Glutamatergic neuron (in vitro differentiated cells): ENCODE data around the gene TAF3. TPM values are rescaled to one million over a fixed set of nuclear protein-coding genes. Genes with fewer than 3 reads are reported as not detected.

Experiments used
- DNase-seq: peaks from one replicate; pipeline ENCODE4 v3.0.0; 2022
- H3K27ac Mint-ChIP-seq: one replicate; pipeline ENCODE4 v1.8.0; 2020; ENCODE audit warnings: mild to moderate bottlenecking, mixed read lengths, inconsistent platforms; ENCODE audit not compliant: unreplicated experiment
- H3K27me3 Mint-ChIP-seq: one replicate; pipeline ENCODE4 v1.8.0; 2020; ENCODE audit warnings: mild to moderate bottlenecking, moderate library complexity, mixed read lengths, inconsistent platforms; ENCODE audit not compliant: unreplicated experiment
- H3K36me3 Mint-ChIP-seq: one replicate; pipeline ENCODE4 v1.8.0; 2020; ENCODE audit warnings: mild to moderate bottlenecking, mixed read lengths, inconsistent platforms; ENCODE audit not compliant: unreplicated experiment
- H3K4me1 Mint-ChIP-seq: one replicate; pipeline ENCODE4 v1.8.0; 2020; ENCODE audit warnings: mild to moderate bottlenecking, low read depth, mixed read lengths, inconsistent platforms; ENCODE audit not compliant: unreplicated experiment
- H3K4me3 Mint-ChIP-seq: one replicate; pipeline ENCODE4 v1.8.0; 2020; ENCODE audit warnings: mild to moderate bottlenecking, mixed read lengths, inconsistent platforms; ENCODE audit not compliant: unreplicated experiment
- H3K9me3 Mint-ChIP-seq: one replicate; pipeline ENCODE4 v1.8.0; 2020; ENCODE audit warnings: mild to moderate bottlenecking, moderate library complexity, mixed read lengths, inconsistent platforms; ENCODE audit not compliant: unreplicated experiment
- total RNA-seq: library from RNA; stranded (reverse); fragmentation: NEBNext Ultra II Directional; extraction: Animal tissue kit (Norgen Biotek cat#: 25700); gene quantifications from one replicate; pipeline ENCODE4 v1.2.1, GENCODE V29; 2021; ENCODE audit not compliant: unreplicated experiment
- TF ChIP-seq, protein P1 (sequence below): fragments of 200-600 bp; sonication (generic); IDR thresholded peaks from one replicate; pipeline ENCODE4 v1.5.0; 2021; ENCODE audit not compliant: partially characterized antibody, unreplicated experiment

The TAF3 gene
- total RNA-seq, 1 donor from 2014 or later = 10.2 TPM

GRCh38 chr10:8013006-8013405 lies 194.7 kb downstream of the TAF3 start:
- Mint-ChIP-seq H3K4me1 (no peaks in the 10 kb centered on the region), H3K27me3 (peaks cover 3% of the 10 kb centered on the region), H3K9me3 (no peaks in the 10 kb centered on the region)

GRCh38 chr10:8013619-8014018 lies 195.3 kb downstream of the TAF3 start:
- no peak for DNase-seq
- Mint-ChIP-seq H3K4me1 (no peaks in the 10 kb centered on the region), H3K27ac (no peak overlapping the region), H3K4me3 (no peak overlapping the region), H3K9me3 (no peaks in the 10 kb centered on the region), H3K27me3 (peaks cover 3% of the 10 kb centered on the region), H3K36me3 (peaks cover 6% of the 10 kb centered on the region)
- TF ChIP-seq, protein P1, sequence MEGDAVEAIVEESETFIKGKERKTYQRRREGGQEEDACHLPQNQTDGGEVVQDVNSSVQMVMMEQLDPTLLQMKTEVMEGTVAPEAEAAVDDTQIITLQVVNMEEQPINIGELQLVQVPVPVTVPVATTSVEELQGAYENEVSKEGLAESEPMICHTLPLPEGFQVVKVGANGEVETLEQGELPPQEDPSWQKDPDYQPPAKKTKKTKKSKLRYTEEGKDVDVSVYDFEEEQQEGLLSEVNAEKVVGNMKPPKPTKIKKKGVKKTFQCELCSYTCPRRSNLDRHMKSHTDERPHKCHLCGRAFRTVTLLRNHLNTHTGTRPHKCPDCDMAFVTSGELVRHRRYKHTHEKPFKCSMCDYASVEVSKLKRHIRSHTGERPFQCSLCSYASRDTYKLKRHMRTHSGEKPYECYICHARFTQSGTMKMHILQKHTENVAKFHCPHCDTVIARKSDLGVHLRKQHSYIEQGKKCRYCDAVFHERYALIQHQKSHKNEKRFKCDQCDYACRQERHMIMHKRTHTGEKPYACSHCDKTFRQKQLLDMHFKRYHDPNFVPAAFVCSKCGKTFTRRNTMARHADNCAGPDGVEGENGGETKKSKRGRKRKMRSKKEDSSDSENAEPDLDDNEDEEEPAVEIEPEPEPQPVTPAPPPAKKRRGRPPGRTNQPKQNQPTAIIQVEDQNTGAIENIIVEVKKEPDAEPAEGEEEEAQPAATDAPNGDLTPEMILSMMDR = no peak

More at GRCh38 chr10:8013006-8013405, 194.7 kb downstream of the TAF3 start:
- H3K27ac Mint-ChIP-seq = no peak overlapping the region
- TF ChIP-seq, protein P1 = no peak
- H3K36me3 Mint-ChIP-seq = peaks cover 6% of the 10 kb centered on the region
- no peak overlapping the region for H3K4me3 Mint-ChIP-seq
- DNase-seq = no peak

GRCh38 chr10:8014649-8015048 lies 196.3 kb downstream of the TAF3 start:
- H3K4me3 Mint-ChIP-seq = no peak overlapping the region
- no peak for DNase-seq
- H3K9me3 Mint-ChIP-seq = no peaks in the 10 kb centered on the region
- peaks cover 3% of the 10 kb centered on the region for H3K27me3 Mint-ChIP-seq
- no peaks in the 10 kb centered on the region for H3K4me1 Mint-ChIP-seq
- H3K36me3 Mint-ChIP-seq = peaks cover 6% of the 10 kb centered on the region
- TF ChIP-seq, protein P1 = no peak
- no peak overlapping the region for H3K27ac Mint-ChIP-seq

DNA sequence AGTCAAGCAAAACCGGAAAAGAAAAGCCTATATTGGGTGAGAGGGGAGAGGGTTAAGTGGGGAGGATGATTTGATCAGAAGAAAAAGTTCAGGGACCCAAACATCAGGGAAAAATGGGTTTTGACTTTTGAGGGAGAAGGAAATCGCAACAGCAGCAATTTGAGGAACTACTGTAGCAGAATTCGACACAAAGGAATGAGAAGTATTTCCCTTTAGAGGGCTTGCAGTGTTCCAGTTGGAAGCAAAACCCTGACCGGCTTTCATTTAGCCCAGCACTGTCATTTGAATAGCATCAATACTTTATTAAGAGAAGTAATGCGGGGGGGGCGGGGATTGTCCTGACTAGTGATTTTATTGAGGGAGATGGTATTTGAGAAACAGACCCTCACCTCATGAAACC lies 199.0 kb downstream of the TAF3 start:
- no peaks in the 10 kb centered on the region for H3K4me1 Mint-ChIP-seq
- H3K4me3 Mint-ChIP-seq = no peak overlapping the region
- TF ChIP-seq, protein P1 = no peak
- no peaks in the 10 kb centered on the region for H3K36me3 Mint-ChIP-seq
- H3K9me3 Mint-ChIP-seq = no peaks in the 10 kb centered on the region
- no peak overlapping the region for H3K27ac Mint-ChIP-seq
- H3K27me3 Mint-ChIP-seq = peaks cover 3% of the 10 kb centered on the region
- DNase-seq = no peak

- Mint-ChIP-seq H3K4me1 (no peaks in the 10 kb centered on the region), H3K27me3 (no peaks in the 10 kb centered on the region), H3K27ac (no peak overlapping the region), H3K9me3 (no peaks in the 10 kb centered on the region), H3K4me3 (no peak overlapping the region), H3K36me3 (no peaks in the 10 kb centered on the region)
- DNase-seq = no peak
- TF ChIP-seq, protein P1 = no peak
Observed at GRCh38 chr10:8023321-8023720, 205.0 kb downstream of the TAF3 start.
